T-cell (primary cell): Measurements from ENCODE around the gene LAPTM5. TPM values are rescaled to one million over a fixed set of nuclear protein-coding genes. Genes with fewer than 3 reads are reported as not detected.

Source experiments
- ATAC-seq, 4 experiments: fragments of 200-7000 bp in 3 of 4; fragments of 150-1000 bp in 1 of 4; cut with Tn5 transposase; replicated peaks in 1 of 4; 1 replicate in 3 of 4; 2 replicates in 1 of 4; pipeline ENCODE4 v1.10.0; 2021; ENCODE audit warnings: moderate library complexity in 3 of 4, mild to moderate bottlenecking in 2 of 4, moderate number of reproducible peaks in 1 of 4
- CTCF ChIA-PET, 2 donors: fragments of 300-600 bp; sonication (Branson Sonifier 250); formaldehyde crosslinking; loops; one replicate each; lab custom pipeline; 2022; ENCODE audit warnings: antibody characterized with exemption in 2 of 2; lab: Charles Lee
- POLR2A ChIA-PET, 2 donors: fragments of 300-600 bp; sonication (Branson Sonifier 250); formaldehyde crosslinking; loops; one replicate each; lab custom pipeline; 2022; ENCODE audit warnings: antibody characterized with exemption in 2 of 2; lab: Charles Lee
- DNase-seq, 35 experiments: peaks; one replicate each; pipeline versions ENCODE4 v3.0.0 to v3.0.0-alpha.2; 2013 to 2023
- H3K27ac ChIP-seq: one replicate; pipeline ENCODE4 v1.5.1; 2013; ENCODE audit warnings: low read length
- H3K27me3 ChIP-seq, 2 experiments: replicated peaks in 1 of 2; 1 replicate in 1 of 2; 2 replicates in 1 of 2; pipeline versions ENCODE4 v1.6.1 to v1.7.0; 2013; ENCODE audit warnings: low read length in 1 of 2, mixed read lengths in 1 of 2; ENCODE audit not compliant: control insufficient read depth in 2 of 2, insufficient read depth in 2 of 2; ENCODE audit errors: extremely low read depth in 1 of 2
- H3K36me3 ChIP-seq, 2 donors: 1 replicate in 1 of 2; 2 replicates in 1 of 2; pipeline versions ENCODE4 v1.6.1 to v1.7.0; 2013; ENCODE audit warnings: low read length in 1 of 2; ENCODE audit not compliant: control insufficient read depth in 2 of 2, insufficient read depth in 1 of 2; ENCODE audit errors: extremely low read depth in 1 of 2
- H3K4me1 ChIP-seq, 2 experiments: 1 replicate in 1 of 2; 2 replicates in 1 of 2; pipeline versions ENCODE4 v1.6.1 to v1.7.0; 2013; ENCODE audit warnings: low read length in 2 of 2, mixed read lengths in 1 of 2; ENCODE audit not compliant: insufficient read depth in 2 of 2, control insufficient read depth in 1 of 2; ENCODE audit errors: extremely low read depth in 1 of 2
- H3K4me3 ChIP-seq, 2 donors: 1 replicate in 1 of 2; 2 replicates in 1 of 2; pipeline versions ENCODE4 v1.5.1 to v1.7.0; 2013; ENCODE audit warnings: mild to moderate bottlenecking in 2 of 2, low read length in 1 of 2, moderate library complexity in 1 of 2; ENCODE audit not compliant: control insufficient read depth in 1 of 2; ENCODE audit errors: extremely low read depth in 1 of 2
- H3K9me3 ChIP-seq: 2 replicates; pipeline ENCODE4 v1.7.0; 2013
- H3K27ac Mint-ChIP-seq, 2 donors: one replicate each; pipeline ENCODE4 v1.8.0; 2020 to 2021; ENCODE audit warnings: mild to moderate bottlenecking in 2 of 2, mixed read lengths in 2 of 2
- H3K27me3 Mint-ChIP-seq, 2 donors: one replicate each; pipeline ENCODE4 v1.8.0; 2021 to 2022; ENCODE audit warnings: mixed read lengths in 2 of 2
- H3K36me3 Mint-ChIP-seq: one replicate; pipeline ENCODE4 v1.8.0; 2021; ENCODE audit warnings: mixed read lengths
- H3K4me1 Mint-ChIP-seq, 3 donors: one replicate each; pipeline ENCODE4 v1.8.0; 2020 to 2022; ENCODE audit warnings: mixed read lengths in 3 of 3, mild to moderate bottlenecking in 1 of 3
- H3K4me3 Mint-ChIP-seq, 3 donors: one replicate each; pipeline ENCODE4 v1.8.0; 2020 to 2022; ENCODE audit warnings: mild to moderate bottlenecking in 3 of 3, mixed read lengths in 3 of 3, moderate library complexity in 3 of 3
- H3K9me3 Mint-ChIP-seq, 3 donors: one replicate each; pipeline ENCODE4 v1.8.0; 2020 to 2022; ENCODE audit warnings: mixed read lengths in 3 of 3
- WGBS: methylation state at CpG from one replicate; pipeline ENCODE4 v1.1.5; 2013; ENCODE audit warnings: missing lambda C conversion rate; ENCODE audit not compliant: insufficient coverage; 5-methylcytosine and 5-hydroxymethylcytosine counted together
- total RNA-seq, 35 experiments: library from RNA in 6 of 35; stranded (reverse) in 6 of 35; fragments of 120-200 nt in 1 of 35; gene quantifications; one replicate each; pipeline versions ENCODE4 v1.2.1 to v1.2.4 and lab custom pipeline; 2013 to 2026

Gene LAPTM5
- total RNA-seq, 5 donors from 2014 or later (not counting 1 experiment from before 2014, with no cell fraction given) = 529 to 586 (median 559) TPM

DNA sequence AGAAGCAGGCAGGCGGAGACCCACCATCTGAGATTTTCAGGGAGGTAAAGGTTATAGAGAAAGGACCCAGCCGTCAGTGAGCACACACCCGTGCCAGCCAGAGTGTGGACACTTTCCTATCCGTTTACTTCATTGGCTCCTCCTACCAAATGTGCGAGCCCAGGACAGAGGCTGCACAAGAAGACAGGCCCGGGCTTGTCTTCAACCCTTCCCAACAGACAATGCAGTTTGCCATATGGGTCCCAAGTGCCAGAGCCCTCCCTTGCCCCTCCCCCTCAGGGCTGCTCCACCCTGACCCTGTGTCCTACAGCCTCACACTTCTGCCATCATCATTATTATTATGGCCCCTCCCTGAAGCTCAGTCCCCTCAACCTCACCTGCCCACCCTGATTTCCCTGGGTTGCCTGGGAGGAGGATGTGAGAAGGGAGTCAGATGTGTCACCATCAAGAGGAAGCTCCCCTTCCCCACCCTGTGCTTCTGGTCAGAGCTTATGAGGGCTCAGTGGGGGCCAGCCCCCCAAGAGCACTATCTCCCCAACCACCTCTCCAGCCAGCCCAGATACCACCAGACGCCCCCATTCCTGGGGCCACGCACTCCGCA, 9.4 kb downstream of the LAPTM5 start:
- WGBS = 13% methylated on average over 4 of the region's 9 CpGs
- peaks cover 4 to 29% of the 10 kb centered on the region in 2 donors for H3K36me3 ChIP-seq

DNA sequence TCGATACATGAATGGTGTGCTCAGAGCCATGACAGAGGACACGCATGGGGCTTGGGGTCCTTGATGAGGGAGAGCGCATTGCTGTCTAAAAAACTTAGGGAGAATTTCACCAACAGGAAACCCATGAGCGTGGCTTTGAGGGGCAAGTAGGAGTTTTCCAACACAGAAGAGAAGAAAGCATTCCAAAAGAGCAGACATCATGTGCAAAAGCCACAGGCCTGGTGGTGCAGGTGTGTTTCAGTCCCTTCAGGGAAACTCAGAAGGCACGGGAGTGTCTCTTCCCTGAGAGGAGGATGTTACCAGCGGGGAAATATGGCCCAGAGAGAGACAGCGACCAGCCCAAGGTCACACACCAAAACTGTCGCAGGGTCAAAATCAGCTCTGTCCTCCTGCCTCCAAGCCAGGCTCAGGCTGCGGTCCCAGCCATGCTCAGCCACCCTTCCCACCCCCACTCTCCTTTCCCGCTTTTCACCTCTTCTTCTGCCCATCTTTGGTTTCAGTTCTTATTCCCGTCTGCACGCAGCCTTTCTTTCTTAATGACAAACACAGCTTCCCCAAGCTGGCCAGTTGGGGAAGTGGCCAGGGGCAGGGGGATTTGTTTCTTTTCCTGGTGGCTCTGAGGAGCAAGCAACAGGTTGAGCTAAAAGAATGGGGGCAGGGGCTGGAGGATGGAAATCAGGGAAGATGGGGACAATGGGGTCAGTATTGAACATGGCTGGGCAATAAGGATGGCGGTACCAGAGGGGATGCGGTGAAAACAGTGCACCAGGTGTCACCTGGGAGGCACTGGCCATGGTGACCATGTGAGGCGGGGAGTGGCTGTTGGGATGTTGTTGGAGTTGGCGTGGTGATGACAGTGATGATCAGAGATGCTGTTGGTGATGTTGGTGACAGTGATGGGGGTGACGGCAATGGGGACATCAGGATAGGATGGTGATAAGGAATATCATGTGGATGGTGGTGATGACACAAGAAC, 10.3 kb downstream of the LAPTM5 start:
- H3K27me3 ChIP-seq = no peaks in the 10 kb centered on the region
- H3K27ac ChIP-seq = peak overlapping the region; percentile 79
- peaks cover 88 to 100% of the 10 kb centered on the region in 2 experiments for H3K4me1 ChIP-seq
- DNase-seq (no peak), ATAC-seq (no peak)
- peak overlapping the region; percentile 96 to 98 for H3K27ac Mint-ChIP-seq
- no peaks in the 10 kb centered on the region for H3K9me3 Mint-ChIP-seq
- ChIA-PET CTCF (interaction anchor here in 1 of 2 donors (3.6 kb wide), 1 partner anchor 28 kb away, joined by 18 read pairs; no protein-coding TSS in a partner anchor), POLR2A (no interaction called here)
- no peaks in the 10 kb centered on the region for H3K27me3 Mint-ChIP-seq
- H3K9me3 ChIP-seq = no peaks in the 10 kb centered on the region
- H3K4me1 Mint-ChIP-seq = peaks cover 100% of the 10 kb centered on the region in 3 donors
- 78% methylated on average over 8 of the region's 17 CpGs for WGBS
- H3K4me3 Mint-ChIP-seq = peak overlapping the region; percentile 80 to 98 (median 80)
- peaks cover 37% of the 10 kb centered on the region for H3K36me3 Mint-ChIP-seq
- H3K4me3 ChIP-seq = peak overlapping the region in 1 of 2 donors; percentile 35
- peaks cover 7 to 34% of the 10 kb centered on the region in 2 donors for H3K36me3 ChIP-seq

More for the DNA sequence above, 9.4 kb downstream of the LAPTM5 start:
- Mint-ChIP-seq H3K27me3 (no peaks in the 10 kb centered on the region), H3K4me3 (peak overlapping the region; percentile 80 to 98 (median 80)), H3K9me3 (no peaks in the 10 kb centered on the region), H3K4me1 (peaks cover 99 to 100% (median 99%) of the 10 kb centered on the region in 3 donors), H3K27ac (peak overlapping the region; percentile 96 to 98), H3K36me3 (peaks cover 38% of the 10 kb centered on the region)
- DNase-seq (no peak), ATAC-seq (no peak)
- Histone ChIP-seq H3K4me3 (peak overlapping the region in 1 of 2 donors; percentile 22), H3K9me3 (no peaks in the 10 kb centered on the region), H3K27ac (peak overlapping the region; percentile 79), H3K4me1 (peaks cover 85 to 100% of the 10 kb centered on the region in 2 experiments), H3K27me3 (no peaks in the 10 kb centered on the region)
- POLR2A ChIA-PET = interaction anchor here in 1 of 2 donors (0.6 to 1.5 kb wide), 2 partner anchors 13 to 30 kb away, joined by 4 to 17 read pairs; no protein-coding TSS in a partner anchor
- CTCF ChIA-PET = interaction anchor here in 1 of 2 donors (0.9 to 3.6 kb wide), 2 partner anchors 28 to 32 kb away, joined by 5 to 18 read pairs; no protein-coding TSS in a partner anchor

DNA sequence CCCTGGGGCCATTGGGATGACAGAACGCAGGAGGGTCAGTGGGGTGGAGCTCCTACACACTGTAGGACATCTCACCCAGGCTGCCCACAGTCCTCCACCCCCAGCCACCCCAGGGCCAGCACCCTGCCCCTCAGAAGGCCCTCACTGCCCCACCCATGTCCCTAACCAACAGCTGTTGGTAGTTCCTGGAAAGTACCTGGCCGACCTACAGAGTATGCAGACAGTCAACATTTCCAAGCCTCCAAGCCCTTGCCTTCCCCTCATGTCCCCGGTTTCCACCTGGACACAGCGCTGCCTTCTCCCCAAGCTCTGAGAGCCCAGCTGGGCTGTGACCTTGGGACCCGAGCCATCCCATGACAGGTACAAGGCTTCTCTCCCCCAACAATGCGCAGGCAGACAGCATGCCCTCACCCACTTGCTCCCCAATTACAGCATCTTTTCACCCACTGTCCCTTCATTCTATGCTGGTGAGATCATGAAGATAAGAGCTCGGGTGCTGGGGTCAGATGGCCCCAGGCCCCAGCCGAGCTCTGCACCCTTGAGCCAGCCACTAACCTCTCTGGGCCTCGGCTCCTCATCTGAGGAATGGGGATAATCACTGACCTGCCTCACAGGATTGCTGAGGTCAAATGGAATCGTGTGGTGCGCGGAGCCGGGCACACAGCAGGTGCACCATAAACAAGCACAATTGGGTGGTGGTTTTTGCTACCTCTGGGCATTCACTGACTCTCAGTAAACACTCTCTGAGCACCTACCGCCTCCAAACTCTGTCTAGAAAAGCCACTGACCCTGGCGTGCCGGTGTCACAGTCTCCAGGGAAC, 11.2 kb downstream of the LAPTM5 start:
- DNase-seq (peak in 1 of 35 experiments; percentile 43), ATAC-seq (no peak)
- H3K27me3 Mint-ChIP-seq = no peaks in the 10 kb centered on the region
- H3K4me3 ChIP-seq = peak overlapping the region; percentile 15 to 19
- H3K27me3 ChIP-seq = no peaks in the 10 kb centered on the region
- H3K4me1 ChIP-seq = peaks cover 89 to 100% of the 10 kb centered on the region in 2 experiments
- H3K4me1 Mint-ChIP-seq = peaks cover 99 to 100% (median 99%) of the 10 kb centered on the region in 3 donors
- H3K36me3 ChIP-seq = peaks cover 9 to 34% of the 10 kb centered on the region in 2 donors
- ChIA-PET POLR2A (interaction anchor here in 1 of 2 donors (1.2 kb wide), 1 partner anchor 9 kb away, joined by 5 read pairs; no protein-coding TSS in a partner anchor), CTCF (interaction anchor here in 1 of 2 donors (3.6 kb wide), 1 partner anchor 27 kb away, joined by 60 read pairs; no protein-coding TSS in a partner anchor)
- H3K36me3 Mint-ChIP-seq = peaks cover 37% of the 10 kb centered on the region
- peak overlapping the region; percentile 96 to 98 for H3K27ac Mint-ChIP-seq
- H3K4me3 Mint-ChIP-seq = peak overlapping the region; percentile 80 to 98 (median 80)
- H3K9me3 ChIP-seq = no peaks in the 10 kb centered on the region
- 65% methylated on average over 10 of the region's 16 CpGs for WGBS
- H3K9me3 Mint-ChIP-seq = no peaks in the 10 kb centered on the region
- peak overlapping the region; percentile 79 for H3K27ac ChIP-seq

DNA sequence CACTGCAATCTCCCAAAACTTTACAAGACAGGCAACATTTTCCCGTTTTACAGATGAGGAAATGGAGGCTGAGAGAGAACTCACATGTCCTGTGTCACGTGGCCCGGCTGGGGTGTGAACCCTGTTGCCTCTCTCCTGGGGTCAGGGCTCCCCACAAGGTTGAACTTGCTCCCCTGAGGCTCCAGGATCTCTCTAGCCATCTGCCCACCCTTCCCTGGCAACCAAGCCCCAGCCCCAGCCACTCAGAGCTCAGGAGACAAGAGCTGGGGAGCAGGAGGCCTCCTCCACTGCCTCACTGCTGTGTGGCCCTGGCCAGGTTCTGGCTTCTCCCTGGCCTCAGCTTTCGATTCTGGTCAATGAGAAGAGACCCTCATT, 11.8 kb downstream of the LAPTM5 start:
- H3K36me3 ChIP-seq = peaks cover 14 to 40% of the 10 kb centered on the region in 2 donors
- H3K9me3 ChIP-seq = no peaks in the 10 kb centered on the region
- no peaks in the 10 kb centered on the region for H3K9me3 Mint-ChIP-seq
- H3K36me3 Mint-ChIP-seq = peaks cover 43% of the 10 kb centered on the region
- H3K4me1 Mint-ChIP-seq = peaks cover 99 to 100% (median 99%) of the 10 kb centered on the region in 3 donors
- WGBS = 0% methylated on average over 2 of the region's 4 CpGs
- peak overlapping the region; percentile 80 to 98 (median 80) for H3K4me3 Mint-ChIP-seq
- peak in 1 of 35 experiments; percentile 36 for DNase-seq
- ATAC-seq = no peak
- H3K27ac ChIP-seq = peak overlapping the region; percentile 79
- H3K27me3 ChIP-seq = no peaks in the 10 kb centered on the region
- ChIA-PET CTCF (interaction anchor here in 1 of 2 donors (3.6 kb wide), 1 partner anchor 27 kb away, joined by 60 read pairs; no protein-coding TSS in a partner anchor), POLR2A (interaction anchor here in 1 of 2 donors (1.2 kb wide), 1 partner anchor 10 kb away, joined by 5 read pairs; no protein-coding TSS in a partner anchor)
- no peaks in the 10 kb centered on the region for H3K27me3 Mint-ChIP-seq
- H3K4me3 ChIP-seq = peak overlapping the region; percentile 15 to 39
- H3K4me1 ChIP-seq = peaks cover 90 to 100% of the 10 kb centered on the region in 2 experiments
- H3K27ac Mint-ChIP-seq = peak overlapping the region; percentile 96 to 98

GRCh38 chr1:30745156-30745833, 12.3 kb downstream of the LAPTM5 start:
- H3K36me3 ChIP-seq = peaks cover 14 to 45% of the 10 kb centered on the region in 2 donors
- H3K27ac ChIP-seq = peak overlapping the region; percentile 79
- ATAC-seq (no peak), DNase-seq (peak in 1 of 35 experiments; percentile 36)
- Mint-ChIP-seq H3K27me3 (no peaks in the 10 kb centered on the region), H3K36me3 (peaks cover 48% of the 10 kb centered on the region), H3K9me3 (no peaks in the 10 kb centered on the region), H3K4me1 (peaks cover 99 to 100% (median 99%) of the 10 kb centered on the region in 3 donors), H3K27ac (peak overlapping the region; percentile 96 to 98), H3K4me3 (peak overlapping the region; percentile 56 to 98 (median 80))
- H3K9me3 ChIP-seq = no peaks in the 10 kb centered on the region
- CTCF ChIA-PET = interaction anchor here in 1 of 2 donors (2.8 to 3.6 kb wide), 3 partner anchors 14 to 37 kb away, joined by 13 to 60 read pairs (median 44); partner anchors contain the start of gene LAPTM5
- no peaks in the 10 kb centered on the region for H3K27me3 ChIP-seq
- 31% methylated on average over 10 of the region's 14 CpGs for WGBS
- H3K4me1 ChIP-seq = peaks cover 90 to 100% of the 10 kb centered on the region in 2 experiments
- peak overlapping the region; percentile 15 to 39 for H3K4me3 ChIP-seq
- POLR2A ChIA-PET = interaction anchor here (1.2 to 2.0 kb wide), 2 partner anchors 9 to 10 kb away, joined by 5 to 21 read pairs; no protein-coding TSS in a partner anchor
